Measurements from ENCODE around the gene LUC7L3.
A peak's percentile ranks its signal among the peaks of the same experiment; 100 is the strongest.
"Not testable (repeated sequence)": the region's sequence is repeated elsewhere in the genome, so short reads cannot be mapped to it uniquely, and the experiment has no call there.

Gene LUC7L3, protein sequence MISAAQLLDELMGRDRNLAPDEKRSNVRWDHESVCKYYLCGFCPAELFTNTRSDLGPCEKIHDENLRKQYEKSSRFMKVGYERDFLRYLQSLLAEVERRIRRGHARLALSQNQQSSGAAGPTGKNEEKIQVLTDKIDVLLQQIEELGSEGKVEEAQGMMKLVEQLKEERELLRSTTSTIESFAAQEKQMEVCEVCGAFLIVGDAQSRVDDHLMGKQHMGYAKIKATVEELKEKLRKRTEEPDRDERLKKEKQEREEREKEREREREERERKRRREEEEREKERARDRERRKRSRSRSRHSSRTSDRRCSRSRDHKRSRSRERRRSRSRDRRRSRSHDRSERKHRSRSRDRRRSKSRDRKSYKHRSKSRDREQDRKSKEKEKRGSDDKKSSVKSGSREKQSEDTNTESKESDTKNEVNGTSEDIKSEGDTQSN

DNA sequence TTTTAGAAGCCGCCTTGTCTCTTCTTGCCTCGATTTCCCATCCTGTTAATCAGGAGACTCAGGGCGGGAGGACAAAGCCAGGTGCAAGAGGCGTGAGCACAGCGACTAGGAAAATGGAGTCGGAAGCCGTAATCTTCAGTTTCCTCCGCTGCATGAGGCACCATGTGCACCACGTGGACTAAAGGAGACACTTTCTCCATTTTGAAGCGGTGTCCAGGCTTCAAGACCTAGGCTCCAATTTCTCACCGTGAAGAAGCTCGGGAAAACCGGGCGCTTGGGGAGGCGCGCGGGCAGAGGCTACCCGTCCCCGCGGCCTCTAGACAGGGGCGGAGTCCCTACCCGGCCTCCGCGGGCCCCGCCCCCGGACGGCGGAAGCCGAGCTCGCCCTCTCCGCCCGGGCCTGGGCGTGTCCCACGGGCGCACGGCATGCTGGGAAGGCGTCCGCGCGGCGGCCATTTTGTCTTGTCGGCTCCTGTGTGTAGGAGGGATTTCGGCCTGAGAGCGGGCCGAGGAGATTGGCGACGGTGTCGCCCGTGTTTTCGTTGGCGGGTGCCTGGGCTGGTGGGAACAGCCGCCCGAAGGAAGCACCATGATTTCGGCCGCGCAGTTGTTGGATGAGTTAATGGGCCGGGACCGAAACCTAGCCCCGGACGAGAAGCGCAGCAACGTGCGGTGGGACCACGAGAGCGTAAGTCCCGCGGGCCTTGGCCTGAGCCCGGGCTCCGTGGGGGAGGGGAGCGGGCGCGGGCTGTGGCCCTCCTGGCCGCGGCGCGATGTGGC, at the start of gene LUC7L3:
TSS of gene LUC7L3 (plus strand) at position 460 of the 780 bp plus-strand sequence. CDS start at position 590, 130 bp downstream.
- H3K36me3 Mint-ChIP-seq (ENCODE audit: insufficient read depth), result peaks cover 17% of the 10 kb centered on the region
- no peaks in the 10 kb centered on the region for H3K27me3 Mint-ChIP-seq
- peak; percentile 87 to 92 for DNase-seq (ENCODE audit: low spot score in 2 of 2)
- H3K9me3 Mint-ChIP-seq, result no peaks in the 10 kb centered on the region
- peak; percentile 88 for ATAC-seq (replicated peaks; ENCODE audit: extremely low read depth, poor library complexity, severe bottlenecking)
- H3K4me3 Mint-ChIP-seq, result peak within 1 kb of the TSS; percentile 97
- H3K4me1 Mint-ChIP-seq, result peaks cover 32% of the 10 kb centered on the region
- H3K27ac Mint-ChIP-seq (ENCODE audit: low read depth), result peak within 1 kb of the TSS; percentile 97

DNA sequence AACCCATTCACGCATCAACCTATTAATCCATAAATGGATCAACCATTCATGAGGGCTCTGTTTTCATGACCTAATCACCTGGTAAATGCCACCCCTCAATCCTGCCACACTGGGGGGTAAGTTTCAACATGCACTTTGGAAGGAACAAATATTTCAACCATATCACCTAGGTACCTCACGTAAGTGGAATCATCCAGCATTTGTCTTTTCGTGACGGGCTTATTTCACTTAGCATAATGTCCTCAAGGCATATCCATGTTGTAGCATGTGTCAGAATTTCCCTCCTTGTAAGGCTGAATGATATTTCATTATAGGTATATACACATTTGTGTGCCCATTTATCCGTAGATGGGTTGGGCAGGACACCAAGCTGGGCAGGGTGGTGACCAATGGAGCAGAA, 47.3 kb upstream of the LUC7L3 start:
- H3K9me3 Mint-ChIP-seq, result no peaks in the 10 kb centered on the region
- no peaks in the 10 kb centered on the region for H3K36me3 Mint-ChIP-seq (ENCODE audit: insufficient read depth)
- no peak overlapping the region for H3K4me3 Mint-ChIP-seq
- H3K4me1 Mint-ChIP-seq, result no peaks in the 10 kb centered on the region
- peak overlapping the region; percentile 9 for H3K27ac Mint-ChIP-seq (ENCODE audit: low read depth)
- DNase-seq (ENCODE audit: low spot score in 2 of 2) (no peak), ATAC-seq (replicated peaks; ENCODE audit: extremely low read depth, poor library complexity, severe bottlenecking) (no peak)
- H3K27me3 Mint-ChIP-seq, result peaks cover 4% of the 10 kb centered on the region

DNA sequence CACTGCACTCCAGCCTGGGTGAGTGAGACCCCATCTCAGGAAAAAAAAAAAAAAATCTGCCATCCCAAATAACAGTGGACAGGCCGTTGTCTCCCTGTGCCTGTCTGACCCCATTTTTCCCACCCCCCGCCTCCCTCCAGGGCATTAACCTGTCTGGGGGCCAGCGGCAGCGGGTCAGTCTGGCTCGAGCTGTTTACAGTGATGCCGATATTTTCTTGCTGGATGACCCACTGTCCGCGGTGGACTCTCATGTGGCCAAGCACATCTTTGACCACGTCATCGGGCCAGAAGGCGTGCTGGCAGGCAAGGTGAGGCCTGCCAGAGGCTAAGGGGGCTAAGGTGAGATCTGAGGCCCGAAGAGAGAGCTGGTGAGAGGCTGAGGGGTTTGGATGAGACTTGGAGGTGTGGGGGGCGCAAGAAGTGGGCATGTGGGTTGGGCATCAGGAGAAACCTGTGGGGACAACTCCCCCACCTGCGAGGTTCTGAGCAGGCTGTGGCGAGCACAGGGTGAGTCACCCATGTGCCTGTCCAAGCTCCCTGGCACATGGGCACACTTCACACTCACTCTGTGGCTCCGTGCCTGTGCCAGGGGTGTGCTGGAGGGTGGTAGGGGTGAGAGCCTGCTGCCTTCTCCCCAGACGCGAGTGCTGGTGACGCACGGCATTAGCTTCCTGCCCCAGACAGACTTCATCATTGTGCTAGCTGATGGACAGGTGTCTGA, 46.4 kb upstream of the LUC7L3 start:
- Mint-ChIP-seq H3K4me3 (no peak overlapping the region), H3K36me3 (ENCODE audit: insufficient read depth) (peaks cover 2% of the 10 kb centered on the region), H3K27ac (ENCODE audit: low read depth) (no peak overlapping the region), H3K27me3 (peaks cover 13% of the 10 kb centered on the region), H3K4me1 (no peaks in the 10 kb centered on the region), H3K9me3 (no peaks in the 10 kb centered on the region)
- DNase-seq (ENCODE audit: low spot score in 2 of 2) (no peak), ATAC-seq (replicated peaks; ENCODE audit: extremely low read depth, poor library complexity, severe bottlenecking) (no peak)

DNA sequence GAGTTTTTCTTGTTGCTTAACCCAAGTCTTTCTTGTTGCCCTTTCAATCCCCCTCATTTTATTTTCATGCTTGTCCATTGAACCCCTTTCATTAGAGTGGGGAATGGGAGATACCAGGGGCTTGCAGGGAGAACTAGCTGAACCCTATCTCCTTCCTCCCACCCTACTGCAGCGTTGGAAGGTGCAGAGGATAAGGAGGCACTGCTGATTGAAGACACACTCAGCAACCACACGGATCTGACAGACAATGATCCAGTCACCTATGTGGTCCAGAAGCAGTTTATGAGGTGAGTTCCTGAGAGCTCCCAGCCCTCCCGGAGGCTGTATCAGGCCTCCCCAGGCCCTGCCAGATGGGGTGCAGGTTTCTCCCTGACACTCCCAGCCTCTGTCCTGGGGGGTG, 44.2 kb upstream of the LUC7L3 start:
- Mint-ChIP-seq H3K4me1 (no peaks in the 10 kb centered on the region), H3K27me3 (peaks cover 30% of the 10 kb centered on the region), H3K9me3 (no peaks in the 10 kb centered on the region), H3K36me3 (ENCODE audit: insufficient read depth) (peaks cover 2% of the 10 kb centered on the region), H3K4me3 (no peak overlapping the region), H3K27ac (ENCODE audit: low read depth) (no peak overlapping the region)
- DNase-seq (ENCODE audit: low spot score in 2 of 2) (no peak), ATAC-seq (replicated peaks; ENCODE audit: extremely low read depth, poor library complexity, severe bottlenecking) (no peak)

DNA sequence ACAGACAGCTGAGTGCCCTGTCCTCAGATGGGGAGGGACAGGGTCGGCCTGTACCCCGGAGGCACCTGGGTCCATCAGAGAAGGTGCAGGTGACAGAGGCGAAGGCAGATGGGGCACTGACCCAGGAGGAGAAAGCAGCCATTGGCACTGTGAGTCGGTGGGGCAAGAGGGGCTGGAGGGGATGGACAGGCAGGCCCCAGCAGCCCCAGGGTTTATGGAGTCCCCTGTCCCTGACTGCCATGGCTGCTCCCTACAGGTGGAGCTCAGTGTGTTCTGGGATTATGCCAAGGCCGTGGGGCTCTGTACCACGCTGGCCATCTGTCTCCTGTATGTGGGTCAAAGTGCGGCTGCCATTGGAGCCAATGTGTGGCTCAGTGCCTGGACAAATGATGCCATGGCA, 43.8 kb upstream of the LUC7L3 start:
- H3K36me3 Mint-ChIP-seq (ENCODE audit: insufficient read depth), result peaks cover 2% of the 10 kb centered on the region

GRCh38 chr17:50676065-50676975, 43.1 kb upstream of the LUC7L3 start:
- H3K9me3 Mint-ChIP-seq, result no peaks in the 10 kb centered on the region
- peaks cover 41% of the 10 kb centered on the region for H3K27me3 Mint-ChIP-seq
- DNase-seq (ENCODE audit: low spot score in 2 of 2) (no peak), ATAC-seq (replicated peaks; ENCODE audit: extremely low read depth, poor library complexity, severe bottlenecking) (no peak)
- peaks cover 4% of the 10 kb centered on the region for H3K4me1 Mint-ChIP-seq
- H3K36me3 Mint-ChIP-seq (ENCODE audit: insufficient read depth), result peaks cover 2% of the 10 kb centered on the region
- H3K4me3 Mint-ChIP-seq, result no peak overlapping the region
- H3K27ac Mint-ChIP-seq (ENCODE audit: low read depth), result no peak overlapping the region

More for the DNA sequence above, 43.8 kb upstream of the LUC7L3 start:
- DNase-seq (ENCODE audit: low spot score in 2 of 2) (no peak), ATAC-seq (replicated peaks; ENCODE audit: extremely low read depth, poor library complexity, severe bottlenecking) (no peak)
- no peak overlapping the region for H3K27ac Mint-ChIP-seq (ENCODE audit: low read depth)
- H3K4me1 Mint-ChIP-seq, result no peaks in the 10 kb centered on the region
- no peak overlapping the region for H3K4me3 Mint-ChIP-seq
- H3K27me3 Mint-ChIP-seq, result peaks cover 34% of the 10 kb centered on the region
- no peaks in the 10 kb centered on the region for H3K9me3 Mint-ChIP-seq

DNA sequence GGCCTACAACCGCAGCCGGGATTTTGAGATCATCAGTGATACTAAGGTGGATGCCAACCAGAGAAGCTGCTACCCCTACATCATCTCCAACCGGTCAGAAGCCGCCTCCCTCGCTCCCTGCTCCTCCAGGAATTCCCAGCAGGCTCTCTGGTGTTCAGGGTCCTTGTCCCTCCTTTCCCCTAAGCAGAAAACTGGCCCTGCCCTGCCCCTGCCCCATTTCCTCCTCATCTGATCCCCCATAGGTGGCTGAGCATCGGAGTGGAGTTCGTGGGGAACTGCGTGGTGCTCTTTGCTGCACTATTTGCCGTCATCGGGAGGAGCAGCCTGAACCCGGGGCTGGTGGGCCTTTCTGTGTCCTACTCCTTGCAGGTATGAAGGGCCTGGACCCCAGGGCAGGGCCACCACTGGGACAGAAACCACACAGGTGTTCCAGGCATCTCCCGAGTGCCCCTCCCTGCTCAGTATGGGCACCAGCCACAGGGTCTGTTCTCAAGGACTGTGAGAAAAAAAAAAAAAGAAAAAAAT, 41.5 kb upstream of the LUC7L3 start:
- H3K27me3 Mint-ChIP-seq, result peaks cover 57% of the 10 kb centered on the region
- ATAC-seq (replicated peaks; ENCODE audit: extremely low read depth, poor library complexity, severe bottlenecking) (no peak), DNase-seq (ENCODE audit: low spot score in 2 of 2) (no peak)
- H3K4me1 Mint-ChIP-seq, result peaks cover 11% of the 10 kb centered on the region
- peaks cover 2% of the 10 kb centered on the region for H3K36me3 Mint-ChIP-seq (ENCODE audit: insufficient read depth)
- H3K9me3 Mint-ChIP-seq, result no peaks in the 10 kb centered on the region
- H3K4me3 Mint-ChIP-seq, result no peak overlapping the region
- H3K27ac Mint-ChIP-seq (ENCODE audit: low read depth), result no peak overlapping the region

DNA sequence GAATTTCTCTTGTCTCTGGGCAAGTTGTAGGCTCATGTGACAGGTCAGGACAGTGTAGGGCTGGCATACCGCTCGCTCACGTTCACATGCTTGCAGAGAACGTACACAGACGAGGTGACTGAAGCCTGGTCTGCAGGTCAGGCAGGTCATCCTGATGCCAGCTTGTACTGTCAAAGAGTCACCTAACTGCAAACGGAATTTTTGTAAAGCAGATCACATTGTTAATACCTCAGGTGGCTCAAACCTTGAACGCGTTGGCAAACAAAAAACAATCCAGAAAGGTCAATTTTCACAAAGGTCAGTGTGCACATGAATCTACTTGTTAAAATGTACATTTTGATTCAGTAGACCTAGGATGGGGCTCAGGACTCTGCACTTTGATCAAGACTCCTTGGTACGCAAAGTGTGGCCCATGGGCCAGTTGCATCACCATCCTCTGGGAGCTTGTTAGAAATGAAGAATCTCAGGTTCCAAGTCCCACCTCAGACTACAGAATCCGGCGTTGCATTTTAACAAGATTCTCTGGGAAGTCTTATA, 40.3 kb upstream of the LUC7L3 start:
- no peak for ATAC-seq (replicated peaks; ENCODE audit: extremely low read depth, poor library complexity, severe bottlenecking)

GRCh38 chr17:50680126-50680525, 39.3 kb upstream of the LUC7L3 start:
- Mint-ChIP-seq H3K9me3 (no peaks in the 10 kb centered on the region), H3K27me3 (peaks cover 60% of the 10 kb centered on the region), H3K4me3 (no peak overlapping the region), H3K4me1 (peaks cover 11% of the 10 kb centered on the region), H3K36me3 (ENCODE audit: insufficient read depth) (peaks cover 2% of the 10 kb centered on the region), H3K27ac (ENCODE audit: low read depth) (no peak overlapping the region)
- ATAC-seq (replicated peaks; ENCODE audit: extremely low read depth, poor library complexity, severe bottlenecking) (no peak), DNase-seq (ENCODE audit: low spot score in 2 of 2) (no peak)

More for the DNA sequence above, 40.3 kb upstream of the LUC7L3 start:
- DNase-seq (ENCODE audit: low spot score in 2 of 2), result no peak
- Mint-ChIP-seq H3K27me3 (peaks cover 60% of the 10 kb centered on the region), H3K27ac (ENCODE audit: low read depth) (no peak overlapping the region), H3K4me1 (peaks cover 11% of the 10 kb centered on the region), H3K36me3 (ENCODE audit: insufficient read depth) (peaks cover 2% of the 10 kb centered on the region), H3K9me3 (no peaks in the 10 kb centered on the region), H3K4me3 (no peak overlapping the region)

GRCh38 chr17:50680543-50681262, 38.7 kb upstream of the LUC7L3 start:
- H3K9me3 Mint-ChIP-seq; H3K27ac Mint-ChIP-seq (ENCODE audit: low read depth); ATAC-seq (replicated peaks; ENCODE audit: extremely low read depth, poor library complexity, severe bottlenecking); H3K4me3 Mint-ChIP-seq; H3K36me3 Mint-ChIP-seq (ENCODE audit: insufficient read depth); DNase-seq (ENCODE audit: low spot score in 2 of 2): not testable (repeated sequence)
- peaks cover 11% of the 10 kb centered on the region for H3K4me1 Mint-ChIP-seq
- peaks cover 60% of the 10 kb centered on the region for H3K27me3 Mint-ChIP-seq
